WTC11 (cell line): ENCODE measurements around the gene GABRR1. TPM values are rescaled to one million over a fixed set of nuclear protein-coding genes. Genes with fewer than 3 reads are reported as not detected.

Experiments used
- ATAC-seq: fragments of 200-7000 bp; cut with Tn5 transposase; 2 replicates; pipeline ENCODE4 v1.10.0; 2021; ENCODE audit warnings: mild to moderate bottlenecking, moderate library complexity
- CTCF ChIA-PET: fragments of 300-600 bp; sonication (Branson Sonifier 250); formaldehyde crosslinking; loops from one replicate; lab custom pipeline; 2021; ENCODE audit warnings: antibody characterized with exemption; lab: Charles Lee
- POLR2A ChIA-PET: fragments of 350-600 bp; sonication (Branson Sonifier 250); formaldehyde crosslinking; loops from one replicate; lab custom pipeline; 2021; ENCODE audit warnings: antibody characterized with exemption; lab: Charles Lee
- DNase-seq: peaks from one replicate; pipeline ENCODE4 v3.0.0; 2021; ENCODE audit warnings: low spot score
- H3K27ac Mint-ChIP-seq: 2 replicates; pipeline ENCODE4 v1.8.0; 2021; ENCODE audit warnings: mixed read lengths
- H3K27me3 Mint-ChIP-seq: 2 replicates; pipeline ENCODE4 v1.8.0; 2021; ENCODE audit warnings: low read depth, mild to moderate bottlenecking, moderate library complexity, mixed read lengths
- H3K36me3 Mint-ChIP-seq: 2 replicates; pipeline ENCODE4 v1.8.0; 2021; ENCODE audit warnings: mixed read lengths
- H3K4me1 Mint-ChIP-seq: 2 replicates; pipeline ENCODE4 v1.8.0; 2022; ENCODE audit warnings: mixed read lengths
- H3K4me3 Mint-ChIP-seq: 2 replicates; pipeline ENCODE4 v1.8.0; 2021; ENCODE audit warnings: mild to moderate bottlenecking, moderate library complexity, mixed read lengths
- H3K9me3 Mint-ChIP-seq: 2 replicates; pipeline ENCODE4 v1.8.0; 2021; ENCODE audit warnings: mixed read lengths
- ATF3 ChIP-seq: sonication (generic); formaldehyde crosslinking; conservative IDR thresholded peaks from 2 replicates; pipeline ENCODE4 v1.8.1; 2022; ENCODE audit warnings: mild to moderate bottlenecking, missing genetic modification reagents
- CDX4 ChIP-seq: fragments of 250-450 bp; sonication (Bioruptor Pico); IDR thresholded peaks from 2 replicates; pipeline ENCODE4 v1.9.0; 2021; ENCODE audit warnings: moderate library complexity, mild to moderate bottlenecking, inconsistent platforms, borderline replicate concordance
- CREB1 ChIP-seq: sonication (generic); formaldehyde crosslinking; IDR thresholded peaks from 2 replicates; pipeline ENCODE4 v1.8.0; 2023; ENCODE audit warnings: mild to moderate bottlenecking, missing genetic modification reagents
- CREM ChIP-seq: sonication (generic); formaldehyde crosslinking; IDR thresholded peaks from 2 replicates; pipeline ENCODE4 v1.8.1; 2022; ENCODE audit warnings: mild to moderate bottlenecking, missing genetic modification reagents, moderate library complexity
- E2F4 ChIP-seq: sonication (generic); formaldehyde crosslinking; IDR thresholded peaks from 2 replicates; pipeline ENCODE4 v1.8.1; 2022; ENCODE audit warnings: low read depth, mild to moderate bottlenecking, moderate library complexity, missing genetic modification reagents, borderline replicate concordance
- ERG ChIP-seq: fragments of 250-450 bp; sonication (Bioruptor Pico); IDR thresholded peaks from 2 replicates; pipeline ENCODE4 v1.8.0; 2021; ENCODE audit warnings: mild to moderate bottlenecking
- FOXK1 ChIP-seq: sonication (generic); formaldehyde crosslinking; IDR thresholded peaks from 2 replicates; pipeline ENCODE4 v1.8.0; 2022; ENCODE audit warnings: mild to moderate bottlenecking, moderate library complexity, missing genetic modification reagents
- FOXP1 ChIP-seq: sonication (generic); formaldehyde crosslinking; IDR thresholded peaks from 2 replicates; pipeline ENCODE4 v1.8.0; 2022; ENCODE audit warnings: missing genetic modification reagents, mild to moderate bottlenecking, moderate library complexity, borderline replicate concordance
- FOXP4 ChIP-seq: sonication (generic); formaldehyde crosslinking; IDR thresholded peaks from 2 replicates; pipeline ENCODE4 v1.8.0; 2022; ENCODE audit warnings: mild to moderate bottlenecking, missing genetic modification reagents
- HMGA2 ChIP-seq: fragments of 250-450 bp; sonication (Bioruptor Pico); IDR thresholded peaks from 2 replicates; pipeline ENCODE4 v1.4.0; 2021; ENCODE audit warnings: mild to moderate bottlenecking, moderate library complexity
- MAX ChIP-seq: sonication (generic); formaldehyde crosslinking; IDR thresholded peaks from 2 replicates; pipeline ENCODE4 v1.8.0; 2022; ENCODE audit warnings: mild to moderate bottlenecking, missing genetic modification reagents
- MXD4 ChIP-seq: fragments of 250-450 bp; sonication (Bioruptor Pico); IDR thresholded peaks from 2 replicates; pipeline ENCODE4 v1.8.0; 2021; ENCODE audit warnings: mild to moderate bottlenecking, moderate library complexity, borderline replicate concordance
- NFATC4 ChIP-seq: fragments of 250-450 bp; sonication (Bioruptor Pico); IDR thresholded peaks from 2 replicates; pipeline ENCODE4 v1.9.0; 2021; ENCODE audit warnings: mild to moderate bottlenecking
- NFE2L1 ChIP-seq: sonication (generic); formaldehyde crosslinking; IDR thresholded peaks from 2 replicates; pipeline ENCODE4 v1.8.1; 2023; ENCODE audit warnings: missing genetic modification reagents
- PRRX2 ChIP-seq: fragments of 250-450 bp; sonication (Bioruptor Pico); IDR thresholded peaks from 2 replicates; pipeline ENCODE4 v1.8.0; 2021; ENCODE audit warnings: mild to moderate bottlenecking
- RORB ChIP-seq: fragments of 250-450 bp; sonication (Bioruptor Pico); IDR thresholded peaks from 2 replicates; pipeline ENCODE4 v1.9.0; 2021; ENCODE audit warnings: mild to moderate bottlenecking
- SOX15 ChIP-seq: fragments of 250-450 bp; sonication (Bioruptor Pico); IDR thresholded peaks from 2 replicates; pipeline ENCODE4 v1.9.0; 2021; ENCODE audit warnings: mild to moderate bottlenecking
- ZBTB21 ChIP-seq: sonication (generic); formaldehyde crosslinking; IDR thresholded peaks from 2 replicates; pipeline ENCODE4 v1.8.1; 2023; ENCODE audit warnings: mild to moderate bottlenecking, missing genetic modification reagents, borderline replicate concordance
- ZNF121 ChIP-seq: sonication (generic); formaldehyde crosslinking; IDR thresholded peaks from 2 replicates; pipeline ENCODE4 v1.8.0; 2023; ENCODE audit warnings: missing genetic modification reagents
- ZNF219 ChIP-seq: sonication (generic); formaldehyde crosslinking; IDR thresholded peaks from 2 replicates; pipeline ENCODE4 v1.8.0; 2023; ENCODE audit warnings: missing genetic modification reagents, mild to moderate bottlenecking, borderline replicate concordance
- ZNF263 ChIP-seq: sonication (generic); formaldehyde crosslinking; IDR thresholded peaks from 2 replicates; pipeline ENCODE4 v1.8.1; 2022; ENCODE audit warnings: low read depth, mild to moderate bottlenecking, moderate library complexity, missing genetic modification reagents
- ZNF317 ChIP-seq: sonication (generic); formaldehyde crosslinking; IDR thresholded peaks from 2 replicates; pipeline ENCODE4 v1.8.1; 2023; ENCODE audit warnings: low read depth, mild to moderate bottlenecking, moderate library complexity, missing genetic modification reagents, borderline replicate concordance
- ZNF512 ChIP-seq: sonication (generic); formaldehyde crosslinking; IDR thresholded peaks from 2 replicates; pipeline ENCODE4 v1.8.1; 2022; ENCODE audit warnings: missing genetic modification reagents, borderline replicate concordance
- total RNA-seq: library from RNA; stranded (reverse); gene quantifications from 3 replicates; pipeline ENCODE4 v1.2.3, GENCODE V29; 2021

The GABRR1 gene
- total RNA-seq, 1 experiment from 2014 or later, result 0.24 TPM

- ATAC-seq (no peak), DNase-seq (no peak)
- no peaks in the 10 kb centered on the region; the same call in 1 of the 2 replicates for H3K9me3 Mint-ChIP-seq
- no peak overlapping the region for H3K4me3 Mint-ChIP-seq
- no peaks in the 10 kb centered on the region for H3K4me1 Mint-ChIP-seq
- H3K36me3 Mint-ChIP-seq, result no peaks in the 10 kb centered on the region
- H3K27me3 Mint-ChIP-seq, result peaks cover 1% of the 10 kb centered on the region
- H3K27ac Mint-ChIP-seq, result no peak overlapping the region
- ChIA-PET POLR2A (no interaction called here), CTCF (interaction anchor here (2.3 kb wide), 1 partner anchor 61 kb away, joined by 5 read pairs; no protein-coding TSS in a partner anchor)
- TF ChIP-seq NFATC4 (CRISPR knock-in tag), result no peak
- TF ChIP-seq FOXK1 (CRISPR knock-in tag), result no peak
- TF ChIP-seq ATF3, result no peak
- TF ChIP-seq NFE2L1 (CRISPR knock-in tag), result no peak
- TF ChIP-seq FOXP1 (CRISPR knock-in tag), result no peak
- no peak for TF ChIP-seq ZNF121 (CRISPR knock-in tag)
- TF ChIP-seq FOXP4 (CRISPR knock-in tag), result no peak
- TF ChIP-seq ERG, result no peak
- no peak for TF ChIP-seq ZNF263 (CRISPR knock-in tag)
These were observed 34.0 kb upstream of the GABRR1 start for GRCh38 chr6:89251170-89251569.

- Mint-ChIP-seq H3K36me3 (no peaks in the 10 kb centered on the region), H3K9me3 (no peaks in the 10 kb centered on the region; the same call in 1 of the 2 replicates), H3K4me1 (no peaks in the 10 kb centered on the region), H3K27ac (no peak overlapping the region), H3K27me3 (peaks cover 5% of the 10 kb centered on the region), H3K4me3 (no peak overlapping the region)
- no peak for TF ChIP-seq CREM (CRISPR knock-in tag)
- no peak for TF ChIP-seq MXD4 (CRISPR knock-in tag)
- TF ChIP-seq ZNF219 (CRISPR knock-in tag), result no peak
- no peak for TF ChIP-seq ZNF317 (CRISPR knock-in tag)
- no peak for TF ChIP-seq CDX4
- ChIA-PET CTCF (no interaction called here), POLR2A (no interaction called here)
- DNase-seq (no peak), ATAC-seq (no peak)
These were observed 33.1 kb upstream of the GABRR1 start for GRCh38 chr6:89250239-89250638.

GRCh38 chr6:89244241-89244985, 27.3 kb upstream of the GABRR1 start:
- ChIA-PET CTCF (no interaction called here), POLR2A (no interaction called here)
- ATAC-seq (no peak), DNase-seq (no peak)
- no peak for TF ChIP-seq RORB (CRISPR knock-in tag)
- TF ChIP-seq PRRX2, result no peak
- TF ChIP-seq ZNF512 (CRISPR knock-in tag), result no peak
- no peak for TF ChIP-seq SOX15 (CRISPR knock-in tag)
- TF ChIP-seq MAX (CRISPR knock-in tag), result no peak
- TF ChIP-seq FOXP4 (CRISPR knock-in tag), result no peak
- no peak for TF ChIP-seq ZBTB21 (CRISPR knock-in tag)
- TF ChIP-seq E2F4 (CRISPR knock-in tag), result no peak
- TF ChIP-seq HMGA2 (CRISPR knock-in tag), result no peak
- TF ChIP-seq CREB1 (CRISPR knock-in tag), result no peak
- no peak overlapping the region for H3K27ac Mint-ChIP-seq
- peaks cover 18% of the 10 kb centered on the region for H3K27me3 Mint-ChIP-seq
- H3K4me3 Mint-ChIP-seq, result no peak overlapping the region
- H3K4me1 Mint-ChIP-seq, result peaks cover 37% of the 10 kb centered on the region
- no peaks in the 10 kb centered on the region for H3K36me3 Mint-ChIP-seq
- H3K9me3 Mint-ChIP-seq, result no peaks in the 10 kb centered on the region; the same call in 1 of the 2 replicates
